Spleen (tissue), 11 donors: ENCODE data around the gene FNTB. TPM values are rescaled to one million over a fixed set of nuclear protein-coding genes. Genes with fewer than 3 reads are reported as not detected.

Experiments used
- DNase-seq: peaks from one replicate; pipeline ENCODE4 v3.0.0-alpha.2; 2020
- H3K27ac ChIP-seq, 8 donors: fragments of 200-600 bp; sonication (generic) in 7 of 8; 1 replicate in 4 of 8; 2 replicates in 4 of 8; pipeline versions ENCODE4 v1.5.0 to v1.8.0; 2016 to 2021; ENCODE audit warnings: inconsistent platforms in 4 of 8, mild to moderate bottlenecking in 4 of 8, moderate library complexity in 1 of 8
- H3K27me3 ChIP-seq, 7 donors: fragments of 200-600 bp; sonication (generic) in 6 of 7; replicated peaks in 1 of 7; 1 replicate in 4 of 7; 2 replicates in 3 of 7; pipeline versions ENCODE4 v1.5.0 to v1.8.0; 2016 to 2021; ENCODE audit warnings: inconsistent platforms in 3 of 7, mild to moderate bottlenecking in 1 of 7
- H3K36me3 ChIP-seq, 6 donors: fragments of 200-600 bp; sonication (generic) in 5 of 6; 1 replicate in 4 of 6; 2 replicates in 2 of 6; pipeline versions ENCODE4 v1.5.0 to v1.8.0; 2016 to 2021; ENCODE audit warnings: inconsistent platforms in 2 of 6
- H3K4me1 ChIP-seq, 6 donors: fragments of 200-600 bp; sonication (generic) in 5 of 6; 1 replicate in 3 of 6; 2 replicates in 3 of 6; pipeline versions ENCODE4 v1.5.0 to v1.8.0; 2016 to 2021; ENCODE audit warnings: inconsistent platforms in 3 of 6
- H3K4me3 ChIP-seq, 8 donors: fragments of 200-600 bp; sonication (generic) in 7 of 8; 1 replicate in 4 of 8; 2 replicates in 4 of 8; pipeline versions ENCODE4 v1.5.0 to v1.8.0; 2016 to 2021; ENCODE audit warnings: inconsistent platforms in 4 of 8, mild to moderate bottlenecking in 4 of 8, moderate library complexity in 2 of 8
- H3K9me3 ChIP-seq, 8 donors: fragments of 200-600 bp; sonication (generic) in 7 of 8; 1 replicate in 4 of 8; 2 replicates in 4 of 8; pipeline versions ENCODE4 v1.5.0 to v1.8.0; 2016 to 2021; ENCODE audit warnings: inconsistent platforms in 4 of 8
- POLR2A ChIP-seq, 3 donors: fragments of 450-650 bp; IDR thresholded peaks; one replicate each; pipeline ENCODE4 v1.5.1; 2017; ENCODE audit warnings: antibody characterized with exemption in 3 of 3, mild to moderate bottlenecking in 1 of 3
- POLR2AphosphoS5 ChIP-seq, 3 donors: sonication (generic); formaldehyde crosslinking; IDR thresholded peaks; one replicate each; pipeline ENCODE4 v1.5.1; 2017; ENCODE audit warnings: antibody characterized with exemption in 3 of 3
- WGBS, 5 donors: extraction: QIAGEN DNeasy Blood & Tissue Kit in 3 of 5; methylation state at CpG; one replicate each; pipeline versions ENCODE4 v1.1.5 to v1.1.7; 2013 to 2018; 5-methylcytosine and 5-hydroxymethylcytosine counted together
- intact Hi-C: fragments of 100-400 bp; cut with DNase I; formaldehyde crosslinking; loops from one replicate; pipeline ENCODE4 v1.15.0; 2023; ENCODE audit warnings: low total_unique reads
- polyA plus RNA-seq, 3 donors: library from polyadenylated mRNA; stranded (reverse); fragments of 200-250 nt; gene quantifications; one replicate each; pipeline ENCODE4 v1.2.1, GENCODE V29; 2013
- total RNA-seq, 7 donors: library from RNA; depleted of rRNA in 3 of 7; stranded (reverse); fragments of >200 nt in 3 of 7; fragmentation: NEBNext Ultra II Directional in 4 of 7; extraction: Animal tissue kit (Norgen Biotek cat#: 25700) in 4 of 7; gene quantifications; one replicate each; pipeline versions ENCODE4 v1.1.0 to v1.2.1, GENCODE V29; 2016 to 2021
- TF ChIP-seq, protein P1 (sequence below), 11 experiments: fragments of 200-600 bp in 7 of 11; fragments of 450-650 bp in 4 of 11; sonication (generic) in 4 of 11; IDR thresholded peaks in 8 of 11; conservative IDR thresholded peaks in 3 of 11; 1 replicate in 7 of 11; 2 replicates in 4 of 11; pipeline versions ENCODE4 v1.4.0 to v1.8.0; 2016 to 2021; ENCODE audit warnings: antibody characterized with exemption in 11 of 11, inconsistent platforms in 4 of 11, mild to moderate bottlenecking in 1 of 11
- donor health status: healthy with polysubstance abuse.
- donor health status: DM: no; HTN: no; CAD: no; lungs with moderate emphysema.
- donor health status: DM: no; HTN: no; CAD: no.
- donor health status: Bipolar disorder and iron deficiency.
- donor health status: healthy.
- donor health status: DM: no; HTN: no; CAD: no.
- donor health status: DM: yes; HTN: yes; CAD: no.

FNTB gene
- total and polyA plus RNA-seq, 10 donors = 4.7 to 17.0 (median 10.0) TPM

GRCh38 chr14:65001723-65002122 lies 15.0 kb downstream of the FNTB start:
- intact Hi-C loops = no loop called here
- Histone ChIP-seq H3K4me1 (peaks cover 0 to 11% (median 1%) of the 10 kb centered on the region in 6 donors), H3K9me3 (no peaks in the 10 kb centered on the region), H3K27ac (no peak overlapping the region), H3K36me3 (peaks cover 0 to 24% (median 5%) of the 10 kb centered on the region in 6 donors), H3K27me3 (no peaks in the 10 kb centered on the region), H3K4me3 (no peak overlapping the region)
- WGBS, 5 donors = 92 to 97% (median 95%) methylated on average over 6 of the region's 6 CpGs
- TF ChIP-seq POLR2AphosphoS5 (IDR thresholded peaks at IDR 0.05) = no peak
- TF ChIP-seq, protein P1, sequence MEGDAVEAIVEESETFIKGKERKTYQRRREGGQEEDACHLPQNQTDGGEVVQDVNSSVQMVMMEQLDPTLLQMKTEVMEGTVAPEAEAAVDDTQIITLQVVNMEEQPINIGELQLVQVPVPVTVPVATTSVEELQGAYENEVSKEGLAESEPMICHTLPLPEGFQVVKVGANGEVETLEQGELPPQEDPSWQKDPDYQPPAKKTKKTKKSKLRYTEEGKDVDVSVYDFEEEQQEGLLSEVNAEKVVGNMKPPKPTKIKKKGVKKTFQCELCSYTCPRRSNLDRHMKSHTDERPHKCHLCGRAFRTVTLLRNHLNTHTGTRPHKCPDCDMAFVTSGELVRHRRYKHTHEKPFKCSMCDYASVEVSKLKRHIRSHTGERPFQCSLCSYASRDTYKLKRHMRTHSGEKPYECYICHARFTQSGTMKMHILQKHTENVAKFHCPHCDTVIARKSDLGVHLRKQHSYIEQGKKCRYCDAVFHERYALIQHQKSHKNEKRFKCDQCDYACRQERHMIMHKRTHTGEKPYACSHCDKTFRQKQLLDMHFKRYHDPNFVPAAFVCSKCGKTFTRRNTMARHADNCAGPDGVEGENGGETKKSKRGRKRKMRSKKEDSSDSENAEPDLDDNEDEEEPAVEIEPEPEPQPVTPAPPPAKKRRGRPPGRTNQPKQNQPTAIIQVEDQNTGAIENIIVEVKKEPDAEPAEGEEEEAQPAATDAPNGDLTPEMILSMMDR (IDR thresholded peaks at IDR 0.05 in 8 of 11, conservative IDR thresholded peaks at IDR 0.05 in 3 of 11) = no peak
- DNase-seq = no peak

DNA sequence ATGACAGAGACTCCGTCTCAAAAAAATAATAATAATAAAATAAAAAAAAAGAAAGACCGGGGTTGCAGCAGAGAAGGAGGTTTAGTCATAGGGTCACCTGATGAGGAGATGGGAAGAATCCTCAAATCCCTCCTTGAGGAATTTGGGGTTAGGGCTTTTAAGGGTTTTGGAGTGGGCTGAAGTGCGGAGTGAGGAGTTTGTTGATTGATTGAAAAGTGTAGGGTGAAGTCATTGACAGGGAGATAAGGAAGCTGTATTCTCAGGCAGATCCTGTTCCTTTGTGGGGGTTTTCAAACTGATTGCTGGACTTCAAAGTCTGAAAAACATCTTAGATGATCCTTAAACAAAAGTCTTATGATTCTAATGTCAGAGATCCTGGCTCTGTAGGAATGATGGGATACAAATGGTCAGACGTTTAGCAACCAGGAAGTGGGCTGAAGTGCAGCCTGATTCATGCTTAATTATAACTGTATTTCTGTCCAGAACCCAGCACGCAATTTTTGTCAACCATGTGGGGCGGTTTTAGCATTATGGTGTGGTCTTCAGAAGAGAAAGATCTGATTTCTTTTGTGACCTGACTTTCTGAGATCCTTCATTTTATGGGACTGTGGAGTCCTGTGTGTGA lies 16.0 kb downstream of the FNTB start:
- no peaks in the 10 kb centered on the region for H3K9me3 ChIP-seq
- H3K27ac ChIP-seq = peak overlapping the region in 1 of 8 donors; percentile 34
- H3K27me3 ChIP-seq = no peaks in the 10 kb centered on the region
- DNase-seq = no peak
- intact Hi-C loops = no loop called here
- peaks cover 0 to 11% (median 1%) of the 10 kb centered on the region in 6 donors for H3K4me1 ChIP-seq
- H3K4me3 ChIP-seq = no peak overlapping the region
- WGBS, 5 donors = 64 to 77% (median 69%) methylated on average over 6 of the region's 6 CpGs
- no peak for TF ChIP-seq POLR2AphosphoS5 (IDR thresholded peaks at IDR 0.05)
- peaks cover 0 to 25% (median 5%) of the 10 kb centered on the region in 6 donors for H3K36me3 ChIP-seq

- no peak for TF ChIP-seq POLR2AphosphoS5 (IDR thresholded peaks at IDR 0.05)
- no peak for TF ChIP-seq POLR2A (IDR thresholded peaks at IDR 0.05)
- TF ChIP-seq, protein P1 (IDR thresholded peaks at IDR 0.05 in 8 of 11, conservative IDR thresholded peaks at IDR 0.05 in 3 of 11) = no peak
- Histone ChIP-seq H3K27ac (peak overlapping the region in 1 of 8 donors; percentile 34), H3K4me3 (no peak overlapping the region), H3K36me3 (peaks cover 0 to 31% (median 6%) of the 10 kb centered on the region in 6 donors), H3K9me3 (no peaks in the 10 kb centered on the region), H3K4me1 (peaks cover 0 to 11% (median 1%) of the 10 kb centered on the region in 6 donors), H3K27me3 (no peaks in the 10 kb centered on the region)
- intact Hi-C loops = no loop called here
- DNase-seq = no peak
- WGBS, 5 donors = 52 to 77% (median 67%) methylated on average over 2 of the region's 2 CpGs
Observed at GRCh38 chr14:65003394-65003793, 16.7 kb downstream of the FNTB start.

- intact Hi-C loops = no loop called here
- DNase-seq = no peak
- TF ChIP-seq, protein P1 (IDR thresholded peaks at IDR 0.05 in 8 of 11, conservative IDR thresholded peaks at IDR 0.05 in 3 of 11) = no peak
- TF ChIP-seq POLR2AphosphoS5 (IDR thresholded peaks at IDR 0.05) (no peak), POLR2A (IDR thresholded peaks at IDR 0.05) (no peak)
- H3K4me1 ChIP-seq = peaks cover 0 to 11% (median 1%) of the 10 kb centered on the region in 6 donors
- no peaks in the 10 kb centered on the region for H3K9me3 ChIP-seq
- WGBS, 5 donors = 94 to 96% (median 95%) methylated on average over 6 of the region's 6 CpGs
- H3K4me3 ChIP-seq = no peak overlapping the region
- peaks cover 0 to 55% (median 9%) of the 10 kb centered on the region in 6 donors for H3K36me3 ChIP-seq
- no peak overlapping the region for H3K27ac ChIP-seq
- no peaks in the 10 kb centered on the region for H3K27me3 ChIP-seq
Observed at GRCh38 chr14:65006261-65006721, 19.6 kb downstream of the FNTB start.
